Stimulated activated CD8-positive, alpha-beta memory T cell treated with anti-CD3 and anti-CD28 coated beads, Interleukin-4, amount 100 ng/mL, for 1 hour (primary cell): ENCODE data around the gene FABP1.

ENCODE experiments used
- DNase-seq, 2 donors: peaks; one replicate each; pipeline ENCODE4 v3.0.0-alpha.2; 2020; ENCODE audit warnings: low read depth in 2 of 2, low spot score in 1 of 2

FABP1 gene

DNA sequence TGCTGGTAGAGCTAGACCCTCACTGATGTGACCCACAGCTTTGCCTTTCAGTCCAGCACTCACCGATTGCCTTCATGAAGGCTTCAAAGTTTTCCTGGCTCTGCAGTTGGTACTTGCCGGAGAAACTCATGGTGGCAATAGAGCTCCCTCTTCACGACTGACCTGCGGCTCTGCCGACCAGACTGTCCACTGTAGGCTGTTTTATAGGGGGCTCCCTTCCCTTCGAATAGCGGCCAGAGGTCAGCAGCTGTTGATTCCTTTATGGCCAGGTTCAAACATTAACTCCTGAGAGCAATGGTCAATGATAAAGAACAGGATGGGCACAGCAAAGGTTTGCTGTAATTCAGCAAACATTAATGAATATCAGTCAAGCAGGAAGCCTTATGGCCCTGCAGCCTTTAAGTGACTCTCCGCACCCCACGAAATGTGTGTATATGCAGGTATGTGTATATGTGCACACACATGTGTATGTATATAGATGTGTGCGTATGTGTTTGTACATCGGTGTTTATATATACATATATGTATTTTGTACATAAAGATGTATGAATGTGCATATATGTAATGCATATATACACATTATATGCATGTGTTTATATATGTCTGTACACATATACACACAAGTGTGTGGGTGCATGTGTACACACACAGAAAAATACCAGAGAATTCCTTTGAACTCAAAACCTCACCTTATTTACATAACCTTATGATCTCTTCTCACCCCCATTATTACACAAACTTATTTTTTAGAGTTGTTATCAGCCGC is at the start of gene FABP1:
TSS of gene FABP1 (minus strand) at position 175 of the 766 bp plus-strand sequence. CDS start at position 130, 45 bp downstream.
- DNase-seq = no peak

- DNase-seq = no peak
These were observed 49.7 kb upstream of the FABP1 start for GRCh38 chr2:88177556-88177955.

DNA sequence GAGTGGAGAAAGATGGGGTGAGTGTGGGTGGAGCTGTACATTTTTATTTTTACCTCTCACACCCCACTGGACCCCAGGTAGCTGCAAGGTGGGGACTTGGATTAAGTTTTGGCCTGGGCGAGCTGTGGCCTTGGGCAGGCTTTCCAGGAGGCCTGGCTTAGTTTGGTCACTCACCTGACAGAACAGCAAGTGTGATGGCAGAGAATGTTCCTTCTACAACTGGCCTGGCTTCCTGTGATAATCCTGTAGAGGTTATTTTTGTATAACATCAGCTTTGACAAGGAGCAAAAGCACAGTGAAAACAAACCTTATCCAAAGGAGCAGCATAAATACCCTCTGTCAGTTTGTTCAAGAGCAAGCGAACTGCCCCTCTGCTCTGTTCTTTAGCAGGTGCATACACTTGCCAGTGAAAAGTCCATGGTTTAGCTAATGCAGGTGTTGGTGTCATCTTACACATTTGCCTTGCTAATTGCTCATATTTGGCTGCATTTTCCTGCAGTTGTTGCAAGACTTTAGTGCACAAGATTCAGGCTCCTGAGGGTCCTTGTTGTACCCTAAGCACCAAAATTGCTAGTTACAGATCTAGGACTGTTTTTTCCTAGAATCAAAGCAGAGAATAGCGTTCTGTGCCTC is 48.6 kb upstream of the FABP1 start:
- DNase-seq = no peak

GRCh38 chr2:88172882-88173281 is 45.0 kb upstream of the FABP1 start:
- DNase-seq = no peak

- no peak for DNase-seq
These were observed 44.1 kb upstream of the FABP1 start for GRCh38 chr2:88171966-88172365.

DNA sequence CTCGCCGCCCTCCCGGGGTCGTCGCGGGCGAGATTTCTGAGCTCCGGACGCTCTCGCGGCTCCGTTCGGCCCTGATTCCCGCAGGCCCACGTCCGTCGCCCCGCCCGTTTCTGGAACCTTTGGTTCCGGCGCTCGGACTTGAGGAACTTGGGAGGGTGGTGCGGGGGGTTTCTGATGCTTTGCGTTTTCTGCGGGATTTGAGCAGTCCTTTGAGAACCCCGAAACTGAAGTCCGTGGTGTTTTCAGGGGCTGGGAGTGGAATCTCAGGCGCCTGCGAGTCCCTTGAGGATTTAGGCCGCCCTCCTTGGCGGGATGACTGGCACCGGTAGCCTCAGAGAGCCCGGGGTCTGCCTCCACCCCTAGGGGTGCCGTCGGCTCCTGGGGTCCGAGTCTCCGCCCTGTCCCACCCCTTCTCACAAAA is 42.6 kb upstream of the FABP1 start:
- DNase-seq = no peak

DNA sequence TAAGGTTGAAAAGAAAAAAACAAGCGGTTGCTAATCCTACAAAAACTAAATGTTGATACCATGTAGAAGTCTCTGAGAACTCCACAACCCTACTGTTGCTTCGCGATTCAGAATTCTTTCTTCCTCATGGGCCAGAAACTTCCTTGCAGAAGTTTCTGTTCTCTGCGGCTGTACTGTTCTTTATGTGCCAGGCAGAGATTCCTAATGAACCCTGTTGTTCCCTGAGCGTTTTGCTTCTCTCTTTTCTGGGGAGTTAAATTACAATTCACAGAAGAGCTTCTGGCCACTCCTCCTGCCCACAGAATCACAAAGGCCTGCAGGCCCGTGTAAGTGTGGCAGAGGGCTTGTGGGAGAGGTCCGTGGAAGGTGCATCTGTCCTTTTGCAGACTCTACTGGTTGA is 40.5 kb upstream of the FABP1 start:
- no peak for DNase-seq

DNA sequence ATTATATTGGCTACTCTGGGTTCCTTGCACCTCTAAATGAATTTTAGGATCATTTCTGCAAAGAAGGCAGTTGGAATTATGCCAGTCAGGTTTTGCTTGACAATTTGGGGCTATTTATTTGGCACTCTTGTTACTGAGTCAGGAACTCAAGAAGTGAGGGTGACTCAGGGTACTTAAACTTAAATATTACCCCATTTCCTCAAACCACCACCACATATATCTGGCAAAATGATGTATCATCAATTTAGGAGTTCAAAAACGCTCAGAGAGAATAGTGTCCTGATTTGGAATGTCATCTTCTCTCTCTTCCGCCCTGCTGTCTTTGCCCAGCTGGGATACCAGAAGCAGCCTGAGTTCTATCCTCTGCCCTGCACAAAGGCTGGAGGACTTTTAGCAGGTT is 39.9 kb upstream of the FABP1 start:
- DNase-seq = no peak

DNA sequence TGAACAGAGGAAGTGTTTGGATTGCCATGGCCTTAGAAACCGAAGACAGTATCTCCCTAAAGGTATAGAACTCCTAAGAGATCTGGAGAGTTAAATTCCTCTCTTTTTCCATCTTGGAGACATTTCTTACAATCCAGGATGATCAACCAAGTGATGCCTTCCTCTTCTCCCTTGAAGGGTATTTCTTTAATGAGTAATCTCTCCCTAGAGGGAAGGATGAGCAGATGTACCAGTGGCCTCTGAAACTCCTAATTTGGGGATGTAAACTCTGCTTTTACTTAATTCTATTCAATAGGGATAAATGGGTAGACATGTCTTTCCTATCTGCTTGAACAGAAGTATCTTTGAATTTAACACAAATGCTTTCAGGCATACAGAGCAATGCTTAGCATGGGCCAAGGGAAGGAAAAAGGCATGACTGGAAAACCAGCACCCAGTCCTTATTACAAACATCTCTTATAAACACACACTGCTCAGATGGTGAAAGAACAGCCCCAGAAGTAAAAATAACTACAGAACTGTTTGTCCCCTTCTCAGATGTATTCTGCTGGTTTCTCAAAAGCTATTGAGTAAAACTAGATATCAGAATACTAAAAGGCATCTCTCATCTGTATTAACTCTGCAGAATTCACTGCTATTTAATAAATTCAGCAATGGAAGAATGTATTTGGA is 37.6 kb upstream of the FABP1 start:
- no peak for DNase-seq

- no peak for DNase-seq
These were observed 33.8 kb upstream of the FABP1 start for GRCh38 chr2:88161446-88162244.

- no peak for DNase-seq
These were observed 32.7 kb upstream of the FABP1 start for GRCh38 chr2:88160517-88160916.

DNA sequence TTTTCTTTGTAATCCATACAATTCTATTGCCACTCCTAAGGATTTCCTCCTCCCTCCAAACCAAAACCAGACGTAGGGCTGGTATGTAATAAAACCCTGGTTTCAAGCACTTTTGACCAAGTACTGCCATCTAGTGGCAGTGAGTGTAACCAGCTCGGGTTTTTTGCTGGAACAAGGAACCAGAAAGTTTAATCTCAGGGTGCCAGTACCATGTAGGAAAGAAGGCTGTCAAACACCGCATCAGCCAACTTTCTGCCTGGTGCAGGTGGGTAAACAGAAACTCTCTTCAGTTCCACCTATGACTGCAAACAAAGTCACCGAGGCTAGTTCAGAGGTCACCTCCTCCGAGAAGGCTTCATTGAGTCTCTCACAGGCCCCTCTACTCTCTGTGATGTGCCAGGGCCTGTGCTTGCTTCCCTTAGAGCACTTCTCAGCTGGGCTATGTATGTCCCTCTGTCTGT is 32.1 kb upstream of the FABP1 start:
- DNase-seq = peak in 1 of 2 donors; percentile 25

DNA sequence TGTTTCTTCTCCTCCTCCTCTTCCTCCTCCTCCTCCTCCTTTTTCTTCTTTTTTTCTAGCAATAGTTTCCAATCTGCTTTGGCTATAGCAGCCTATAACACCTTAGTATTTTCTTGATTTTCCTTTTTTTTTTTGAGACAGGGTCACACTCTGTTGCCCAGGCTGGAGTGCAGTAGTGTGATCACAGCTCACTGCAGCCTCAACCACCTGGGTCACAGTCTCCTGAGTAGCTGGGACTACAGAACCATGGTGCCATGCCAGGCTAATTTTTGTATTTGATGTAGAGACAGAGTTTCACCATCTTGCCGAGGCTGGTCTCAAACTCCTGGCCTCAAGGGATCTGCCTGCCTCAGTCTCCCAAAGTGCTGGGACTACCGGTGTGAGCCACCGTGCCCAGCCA is 31.6 kb upstream of the FABP1 start:
- no peak for DNase-seq

GRCh38 chr2:88148929-88149438 is 21.1 kb upstream of the FABP1 start:
- no peak for DNase-seq

DNA sequence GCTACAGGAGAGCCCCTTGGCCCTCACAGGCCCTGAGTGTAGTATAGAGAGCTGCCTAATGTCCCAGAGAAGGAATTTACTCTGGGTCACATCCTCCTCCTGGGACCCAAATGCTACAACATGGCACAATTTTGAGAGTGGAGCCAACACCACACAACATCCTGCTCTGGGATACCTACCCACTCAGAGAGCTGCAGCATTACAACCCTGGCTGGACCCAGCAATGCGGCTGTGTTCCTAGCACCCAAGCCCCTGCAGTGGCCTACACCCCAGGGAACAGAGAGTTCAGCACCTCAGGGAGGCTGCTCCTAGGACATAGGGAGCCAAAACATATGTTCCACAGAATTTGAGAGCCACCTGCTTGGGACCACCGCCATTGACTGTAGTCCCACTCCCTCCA is 19.3 kb upstream of the FABP1 start:
- no peak for DNase-seq

DNA sequence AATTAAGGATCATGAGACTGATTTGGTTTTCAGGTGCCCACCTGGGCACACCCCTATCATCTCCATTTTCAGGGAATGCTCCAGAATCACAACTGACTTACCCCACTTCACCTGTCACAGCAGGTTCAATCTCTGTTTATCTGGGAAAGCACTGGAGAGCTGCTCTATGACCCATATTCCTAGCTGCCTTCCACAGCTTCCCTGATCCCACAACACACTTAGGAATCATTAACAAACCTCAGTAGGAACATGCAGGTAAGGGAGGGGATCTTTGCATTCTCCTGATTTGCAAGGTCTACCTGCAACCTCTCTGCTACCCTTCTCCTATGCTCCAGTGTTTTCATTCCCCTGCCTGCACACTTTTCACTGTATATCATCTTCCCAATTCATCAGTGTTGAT is 18.7 kb upstream of the FABP1 start:
- no peak for DNase-seq

- no peak for DNase-seq
These were observed 17.1 kb upstream of the FABP1 start for GRCh38 chr2:88144914-88145497.

DNA sequence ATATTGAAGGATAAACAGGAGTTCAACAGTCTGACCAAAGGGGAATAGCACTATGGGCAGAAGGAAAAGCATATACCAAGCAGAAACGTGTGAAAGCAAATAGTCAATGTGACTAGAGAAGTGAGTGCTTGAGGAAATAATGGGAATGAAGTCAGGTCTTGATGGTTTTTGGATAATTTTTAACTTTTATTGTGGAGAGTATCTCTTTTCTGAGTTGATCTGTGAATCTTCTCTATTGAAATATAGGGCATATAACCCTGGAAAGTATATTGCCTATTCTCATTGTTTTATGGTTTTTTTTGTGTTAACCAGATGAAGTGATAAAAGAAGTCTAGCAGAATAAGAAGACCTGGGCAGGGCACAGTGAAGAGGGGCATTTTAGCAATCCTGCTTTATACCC is 16.4 kb upstream of the FABP1 start:
- DNase-seq = no peak

DNA sequence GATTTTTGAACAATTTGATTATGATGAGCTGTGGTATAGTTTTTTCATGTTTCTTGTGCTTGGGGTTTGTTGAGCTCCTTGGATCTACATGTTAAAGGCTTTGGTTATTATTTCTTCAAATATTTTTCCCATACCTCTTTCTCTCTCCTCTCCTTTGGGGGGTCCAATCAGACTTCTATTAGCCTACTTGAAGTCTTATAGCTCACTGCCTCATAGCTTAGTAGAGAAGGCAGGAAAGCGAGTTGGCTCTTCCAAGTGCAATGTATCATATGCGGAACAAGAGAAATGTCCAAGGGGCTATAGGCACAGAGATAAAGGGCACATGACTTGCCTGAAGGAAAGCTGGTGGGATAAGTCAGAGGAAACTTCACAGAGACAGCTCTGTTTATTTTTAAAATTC is 14.1 kb upstream of the FABP1 start:
- DNase-seq = no peak

DNA sequence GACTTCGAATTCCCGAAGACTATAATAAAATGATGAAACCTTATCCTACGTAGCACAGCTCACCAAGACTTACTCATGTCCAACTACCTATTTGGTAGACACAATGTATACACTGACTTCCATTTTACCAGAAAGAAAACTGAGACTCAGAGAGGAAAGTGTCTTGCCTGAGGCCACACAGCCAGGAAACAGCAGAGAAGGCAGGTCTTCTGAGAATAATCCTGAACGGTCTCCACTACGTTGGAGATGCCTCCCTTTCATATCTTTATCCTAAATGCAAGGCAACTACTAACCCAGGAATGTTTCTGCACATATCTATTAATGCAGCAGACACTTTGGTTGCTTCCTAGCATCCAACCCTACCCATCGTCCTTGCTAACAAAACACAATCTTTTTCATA is 11.9 kb upstream of the FABP1 start:
- DNase-seq = no peak

DNA sequence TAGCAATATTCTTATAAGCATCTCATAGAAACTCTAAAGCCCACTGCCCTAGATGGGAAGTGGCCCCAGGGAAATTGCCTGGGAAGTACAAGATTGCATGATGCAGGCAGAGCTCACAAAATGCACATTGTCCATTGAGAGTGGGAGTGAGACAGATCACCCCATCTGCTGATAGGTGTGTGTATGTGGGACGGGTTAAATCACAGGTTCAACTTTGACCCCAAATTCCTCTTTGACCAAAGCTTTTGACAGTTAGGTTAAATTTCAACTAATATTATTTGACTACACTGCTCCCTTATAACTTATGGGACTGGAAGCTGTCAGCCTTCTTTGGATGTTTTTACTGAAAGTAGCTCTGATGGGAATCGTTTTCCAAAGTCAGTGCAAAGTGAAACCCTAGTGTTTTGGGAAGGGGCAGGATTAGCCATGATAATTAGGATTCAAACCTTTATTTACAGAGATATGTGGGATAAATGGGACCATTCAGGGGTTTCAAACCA is 11.4 kb upstream of the FABP1 start:
- DNase-seq = no peak
